Activated T-helper 1 cell treated with anti-CD3 and anti-CD28 coated beads, Interleukin-2, amount 50 U/mL, for 16 hours (primary cell): ENCODE results near the gene SORL1-AS1.

Experiments used
- DNase-seq, 2 donors: peaks; one replicate each; pipeline ENCODE4 v3.0.0-alpha.2; 2020; ENCODE audit warnings: low read depth in 1 of 2, low spot score in 1 of 2

SORL1-AS1 gene

DNA sequence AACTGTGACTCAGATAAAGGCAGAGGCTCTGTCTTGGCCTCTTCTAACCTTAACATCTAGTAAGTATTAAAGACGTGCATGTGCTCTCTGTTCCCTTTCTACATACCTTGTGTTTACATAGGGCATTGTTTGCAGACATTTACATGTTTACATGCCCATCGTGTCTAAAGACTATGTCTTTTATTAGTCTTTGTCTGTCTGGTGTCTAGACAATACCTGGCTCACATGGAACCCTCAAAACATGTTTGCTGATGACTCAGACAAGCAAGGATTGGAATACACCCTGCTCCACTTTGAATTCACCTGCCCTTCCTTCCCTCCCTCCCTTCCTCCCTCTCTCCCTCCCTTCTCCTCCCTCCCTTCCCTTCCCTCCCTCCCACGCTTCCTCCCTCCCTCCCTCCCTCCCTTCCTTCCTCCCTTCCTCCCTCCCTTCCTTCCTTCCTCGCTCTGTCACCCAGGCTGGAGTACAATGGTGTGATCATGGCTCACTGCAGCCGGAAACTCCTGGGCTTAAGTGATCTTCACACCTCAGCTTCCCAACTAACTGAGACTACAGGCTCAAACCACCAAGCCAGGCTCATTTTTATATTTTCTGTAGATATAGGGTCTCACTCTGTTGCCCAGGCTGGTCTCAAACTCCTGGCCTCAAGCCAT lies 23.7 kb upstream of the SORL1-AS1 start:
- DNase-seq: no peak

DNA sequence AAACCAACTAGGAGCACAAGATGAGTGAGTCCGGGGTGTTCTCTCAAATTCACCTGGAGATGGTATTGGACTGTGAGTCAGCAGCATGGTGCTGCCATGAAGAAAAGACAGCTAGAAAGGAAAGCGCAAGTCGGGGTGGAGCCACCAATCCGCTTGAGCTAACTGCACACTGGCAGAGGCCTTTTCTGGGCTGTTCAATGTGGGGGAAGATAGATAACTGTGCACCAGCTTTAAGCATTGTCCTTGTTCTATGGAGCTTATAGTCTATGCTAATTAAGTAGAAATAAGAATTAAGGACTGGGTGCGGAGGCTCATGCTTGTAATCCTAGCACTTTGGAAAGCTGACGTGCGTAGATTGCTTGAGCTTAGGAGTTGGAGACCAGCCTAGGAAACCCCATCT lies 21.9 kb upstream of the SORL1-AS1 start:
- DNase-seq: no peak

DNA sequence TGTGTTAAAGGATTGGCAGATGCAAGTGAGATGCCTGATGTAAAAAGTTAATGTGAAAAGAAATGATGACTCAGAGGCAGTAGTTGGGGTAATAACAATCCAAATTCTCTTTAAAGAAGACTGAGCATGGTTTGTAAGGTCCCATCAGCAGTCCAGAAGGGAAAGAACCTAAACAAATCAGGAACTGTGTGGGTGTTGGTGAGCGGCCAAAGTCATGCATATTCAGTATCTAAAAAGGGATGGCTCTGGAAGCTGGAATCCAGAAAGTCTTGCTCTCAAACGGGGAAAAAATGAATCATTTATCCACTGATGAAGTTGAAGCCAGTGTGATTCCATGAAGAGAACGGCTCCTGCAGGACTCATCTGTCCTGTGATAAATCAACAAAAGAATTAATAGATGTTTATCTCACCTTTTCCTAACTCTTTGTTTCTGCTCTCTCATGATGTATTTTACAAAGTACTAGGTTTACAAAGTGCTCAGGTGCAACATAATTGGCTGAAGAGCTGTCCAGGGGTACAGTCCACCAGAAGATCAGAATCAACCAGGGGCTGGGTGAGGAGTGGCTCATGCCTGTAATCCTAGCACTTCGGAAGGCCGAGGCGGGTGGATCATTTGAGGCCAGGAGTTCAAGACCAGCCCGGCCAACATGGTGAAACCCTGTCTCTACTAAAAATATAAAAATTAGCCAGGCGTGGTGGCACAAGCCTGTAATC lies 20.5 kb upstream of the SORL1-AS1 start:
- no peak for DNase-seq

DNA sequence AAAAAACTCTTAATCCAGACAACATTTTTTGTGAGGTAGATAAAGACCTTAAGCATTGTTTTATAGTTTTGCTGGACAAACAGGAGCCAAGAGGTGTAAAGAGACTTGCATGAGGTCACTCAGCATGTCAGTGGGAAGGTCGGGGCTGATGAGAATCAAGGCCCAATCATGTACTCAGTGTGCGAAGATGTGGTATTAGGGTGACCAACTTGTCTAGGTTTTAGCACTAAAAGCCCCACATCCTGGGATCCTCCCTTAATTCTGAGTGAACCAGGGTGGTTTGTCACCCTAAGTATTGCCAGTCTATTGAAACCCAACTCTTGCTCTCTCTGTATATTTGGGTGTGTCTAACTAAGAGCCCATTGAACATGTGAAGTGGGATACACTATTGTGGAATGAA lies 19.5 kb upstream of the SORL1-AS1 start:
- DNase-seq: no peak

DNA sequence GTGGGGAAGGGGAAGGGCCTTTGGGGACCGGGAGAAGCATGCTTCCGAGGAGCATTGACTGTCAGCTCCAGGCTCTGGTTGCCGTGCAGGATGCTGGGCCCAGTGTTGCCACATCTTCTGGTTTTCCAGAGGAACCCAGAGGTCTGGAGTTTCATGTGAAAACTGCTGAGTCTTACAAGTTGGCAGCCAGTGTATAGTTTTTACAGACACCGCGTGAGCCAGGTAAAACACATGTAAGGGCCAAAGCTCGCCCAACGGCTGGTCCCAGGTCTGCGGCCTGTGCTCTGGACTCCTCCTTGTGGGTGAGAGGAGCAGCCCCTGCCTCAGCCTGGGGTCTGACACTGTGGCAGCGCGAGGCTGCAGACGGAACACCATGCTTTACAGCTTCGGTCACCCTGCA lies 18.4 kb upstream of the SORL1-AS1 start:
- DNase-seq: no peak

DNA sequence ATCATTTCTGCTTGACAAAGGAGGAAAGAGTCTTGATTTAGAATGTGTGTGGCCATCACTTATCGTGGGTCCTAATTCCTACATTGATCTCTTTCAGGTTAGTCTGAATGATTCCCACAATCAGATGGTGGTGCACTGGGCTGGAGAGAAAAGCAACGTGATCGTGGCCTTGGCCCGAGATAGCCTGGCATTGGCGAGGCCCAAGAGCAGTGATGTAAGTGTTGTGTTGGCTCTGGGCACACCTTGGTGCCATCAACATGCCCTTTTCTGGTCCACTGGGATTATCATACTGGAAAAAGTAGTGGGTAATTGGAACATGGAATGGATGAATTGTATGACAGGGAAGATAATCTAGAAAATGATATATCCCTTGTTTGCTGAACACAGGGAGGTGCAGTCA lies 17.1 kb upstream of the SORL1-AS1 start:
- no peak for DNase-seq

DNA sequence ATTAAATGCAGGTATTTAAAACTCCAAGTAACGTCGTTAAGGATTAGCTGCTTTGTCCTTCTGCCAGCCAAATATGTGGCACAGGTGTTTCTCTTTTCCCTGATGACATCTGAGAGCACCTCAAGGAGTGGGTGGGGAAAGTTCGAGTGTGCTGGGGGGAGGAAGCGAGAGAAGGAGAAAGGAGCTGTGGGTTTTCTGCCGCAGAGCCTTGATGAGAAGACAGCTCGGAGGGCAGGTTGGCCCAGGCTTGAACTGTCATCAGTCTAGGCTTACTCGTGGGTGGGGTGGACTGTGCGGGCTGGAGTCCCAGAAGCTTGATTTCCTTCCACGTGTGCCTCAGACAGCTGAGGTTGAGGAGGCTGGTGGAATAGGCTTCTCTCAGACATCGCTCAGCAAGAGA lies 15.2 kb upstream of the SORL1-AS1 start:
- DNase-seq: peak; percentile 51 to 63

DNA sequence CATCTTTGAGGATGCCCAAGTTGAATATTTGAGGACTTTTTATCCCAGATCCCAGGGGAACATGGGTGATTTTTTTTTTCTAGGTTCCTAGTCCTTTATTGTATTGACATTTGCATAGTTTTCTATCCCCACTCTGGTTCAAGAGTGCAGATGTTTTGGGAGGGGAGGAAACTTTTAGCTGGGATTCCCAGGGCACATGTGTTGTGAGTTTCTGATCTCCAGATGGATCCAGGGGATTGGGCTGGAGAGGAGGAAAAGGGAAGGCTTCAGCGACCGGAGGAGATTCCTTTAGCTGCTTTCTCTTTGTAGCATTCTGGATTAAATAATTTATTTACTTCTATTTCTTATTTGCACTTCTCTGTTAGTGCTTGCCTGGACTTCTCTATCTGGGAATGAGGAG lies 14.7 kb upstream of the SORL1-AS1 start:
- no peak for DNase-seq

DNA sequence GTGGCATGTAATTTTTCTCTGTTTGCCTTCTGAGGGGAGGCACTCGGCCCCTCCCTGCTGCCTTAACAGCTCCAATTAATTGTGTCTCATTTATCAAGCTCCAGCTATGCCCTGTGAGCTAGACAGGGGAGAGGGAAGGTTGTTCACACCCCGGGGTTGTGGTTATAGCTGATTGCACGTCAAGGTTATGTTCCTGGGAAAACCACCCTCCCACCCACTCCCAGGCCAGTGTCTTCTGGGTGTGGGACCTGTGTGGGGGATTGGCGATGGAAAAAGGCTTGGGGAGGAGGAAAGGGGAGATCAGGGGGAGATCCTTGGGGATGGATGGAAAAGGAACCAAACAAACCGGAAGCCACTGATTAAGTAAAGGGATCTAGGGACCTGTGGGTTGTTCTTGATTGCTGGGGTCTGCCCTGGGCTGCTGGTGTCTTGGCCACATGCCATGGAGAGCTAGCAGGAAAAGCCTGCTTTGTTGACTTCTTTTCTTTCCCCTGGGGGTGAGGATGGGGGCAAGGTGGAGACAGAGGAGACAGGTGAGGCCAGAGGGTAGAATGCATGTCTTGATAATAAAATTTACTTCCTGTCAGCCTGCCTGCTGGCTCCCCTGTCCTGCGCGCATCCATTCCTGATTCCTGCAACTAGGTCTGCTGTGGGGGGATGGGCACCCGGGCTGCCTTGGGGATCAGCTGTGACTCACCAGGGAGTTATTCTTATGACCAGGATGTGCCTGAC lies 13.5 kb upstream of the SORL1-AS1 start:
- DNase-seq: peak in 1 of 2 donors; percentile 19

DNA sequence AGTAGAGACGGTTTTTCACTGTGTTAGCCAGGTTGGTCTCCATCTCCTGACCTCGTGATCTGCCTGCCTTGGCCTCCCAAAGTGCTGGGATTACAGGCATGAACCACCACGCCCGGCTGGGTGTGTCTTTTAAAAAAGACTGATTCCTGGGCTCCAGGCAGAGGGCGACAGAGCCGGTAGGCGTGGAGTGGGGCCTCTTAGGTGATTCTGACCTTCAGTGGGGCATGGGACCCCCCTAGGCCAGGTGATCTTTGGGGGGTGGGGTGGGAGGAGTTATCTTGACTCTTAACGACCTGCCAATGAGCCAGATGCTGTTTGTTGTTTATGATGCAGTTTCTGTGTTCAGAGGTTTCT lies 12.9 kb upstream of the SORL1-AS1 start:
- DNase-seq: no peak

DNA sequence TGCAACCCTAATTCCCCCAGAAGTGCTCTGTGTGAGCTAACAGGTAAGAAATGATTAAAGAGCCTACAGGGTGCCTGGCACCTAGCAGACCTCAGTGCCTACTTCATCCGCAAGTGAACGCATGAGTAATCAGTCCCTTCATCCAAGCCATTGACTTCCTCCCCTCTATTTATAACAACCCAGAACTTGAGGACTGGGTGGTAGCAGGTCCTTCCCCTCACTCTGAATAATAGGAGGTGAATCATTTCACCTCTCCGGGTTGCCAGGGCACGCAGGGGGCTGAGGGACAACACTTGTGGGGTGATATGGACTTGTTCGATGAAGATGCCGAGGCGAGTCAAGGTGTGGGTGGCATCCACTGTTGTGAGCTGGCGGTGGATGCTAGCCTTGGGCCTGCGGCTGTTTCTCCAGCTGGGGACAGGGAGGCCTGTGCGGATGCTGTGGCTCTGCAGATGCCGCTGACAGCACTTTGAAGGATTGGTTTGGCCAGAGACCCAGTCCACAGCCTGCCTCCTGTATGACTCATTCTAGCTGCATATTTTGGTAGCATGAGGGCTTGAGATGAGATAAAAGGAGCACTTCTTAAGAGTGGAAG lies 11.7 kb upstream of the SORL1-AS1 start:
- DNase-seq: peak; percentile 50 to 60

DNA sequence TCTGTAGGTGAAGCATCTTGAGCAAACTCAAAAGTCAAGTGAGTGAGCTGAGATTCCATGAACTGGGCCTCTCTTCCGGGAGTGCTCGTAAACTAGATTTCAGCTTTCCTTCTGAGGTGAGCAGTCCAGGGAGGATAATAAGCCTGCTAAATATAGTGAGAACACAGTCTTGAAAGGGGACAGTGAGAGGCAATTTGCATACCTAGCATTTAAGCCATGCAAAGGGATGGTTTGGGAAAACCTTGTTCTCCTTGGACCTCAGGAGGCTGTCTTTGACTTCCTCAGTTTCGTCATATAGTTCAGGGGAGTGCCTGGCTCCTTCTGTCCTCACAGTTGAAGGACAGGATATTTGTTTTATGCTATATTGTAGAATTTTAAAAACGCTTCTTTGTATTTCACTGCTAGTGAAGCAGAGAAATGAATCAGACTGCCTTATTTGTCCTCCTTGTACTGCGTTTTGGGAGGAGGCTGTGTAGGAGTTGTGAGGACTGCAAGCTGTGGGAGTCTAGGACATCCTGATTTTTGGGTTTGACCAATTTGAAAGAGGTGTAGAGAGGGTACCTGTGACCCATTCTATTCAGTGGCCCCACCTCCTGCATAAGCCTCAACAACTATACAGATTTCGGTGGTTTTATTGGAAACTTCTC lies 11.0 kb upstream of the SORL1-AS1 start:
- DNase-seq: no peak

DNA sequence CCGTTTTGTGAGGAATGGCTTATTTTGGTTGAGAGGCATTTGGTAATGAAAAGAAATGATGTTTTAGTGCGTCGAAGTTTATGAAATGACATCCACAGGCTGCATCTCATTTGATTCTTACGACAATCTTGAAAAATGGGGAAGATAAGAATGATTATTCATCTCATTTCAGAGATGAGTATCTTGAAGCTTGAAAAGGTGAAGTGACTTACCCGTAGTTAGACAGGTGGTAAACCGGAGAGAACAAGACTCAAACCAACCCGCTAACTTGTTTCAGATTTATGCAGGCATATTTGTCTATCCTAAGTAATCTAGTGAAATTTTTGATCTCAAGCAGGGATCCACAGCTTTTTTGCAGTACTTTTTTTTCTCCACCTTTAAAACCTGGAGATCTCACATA lies 9.1 kb upstream of the SORL1-AS1 start:
- no peak for DNase-seq

DNA sequence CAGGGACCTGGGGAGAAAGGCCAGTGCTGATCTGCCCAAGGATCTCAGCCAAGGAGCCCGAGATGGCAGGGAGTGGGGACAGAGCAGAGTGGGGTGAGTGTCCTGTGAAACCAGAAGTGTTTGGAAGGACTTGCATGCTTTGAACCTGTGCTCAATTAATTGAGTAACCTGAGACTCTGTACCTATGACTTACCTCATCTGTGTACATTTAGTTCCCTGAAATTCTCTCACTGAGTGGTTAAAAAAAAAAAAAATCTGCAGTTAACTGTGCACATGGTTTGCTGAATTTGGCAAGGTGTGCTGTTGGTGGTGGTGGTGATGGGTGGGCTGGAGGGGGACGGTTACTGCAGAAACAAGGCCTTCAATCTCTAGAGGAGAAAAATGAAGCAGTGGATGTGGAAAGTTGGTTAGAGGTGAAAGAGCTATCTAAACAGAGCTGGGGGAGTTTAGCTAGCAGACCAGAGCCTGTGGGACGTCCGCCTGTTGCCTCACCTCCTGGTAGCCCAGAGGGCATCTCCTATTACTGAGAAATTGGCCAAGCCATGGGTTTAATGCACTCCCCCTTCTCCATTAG lies 8.3 kb upstream of the SORL1-AS1 start:
- no peak for DNase-seq

DNA sequence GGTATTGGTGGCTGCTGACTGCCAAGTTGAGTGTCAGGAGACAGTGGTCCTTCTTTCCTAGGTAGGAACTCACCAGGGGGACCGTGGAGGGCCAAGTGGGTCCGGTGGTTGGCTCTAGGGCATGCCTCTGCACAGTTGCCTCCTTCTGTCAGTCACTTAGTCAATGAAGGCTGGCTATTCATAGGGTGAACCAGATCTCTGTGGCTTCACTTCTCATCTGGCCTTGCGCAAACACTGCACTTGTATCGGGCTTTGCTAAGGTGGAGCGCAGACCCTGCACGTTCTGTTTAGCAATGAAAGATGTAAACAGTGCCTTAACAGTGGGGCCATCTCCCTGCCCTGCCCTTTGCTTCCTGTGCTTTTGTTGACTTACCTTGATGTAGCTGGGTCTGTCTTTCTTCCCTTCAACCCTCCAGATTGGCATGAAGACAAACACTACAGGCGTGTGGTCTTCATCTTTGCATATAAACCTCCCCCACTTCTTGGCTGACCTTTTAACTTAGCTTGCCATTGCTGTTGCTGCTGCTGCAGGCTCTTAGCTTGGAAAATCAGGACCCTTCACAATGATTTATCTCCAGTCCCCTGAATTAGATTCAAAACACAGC lies 6.7 kb upstream of the SORL1-AS1 start:
- DNase-seq: no peak

DNA sequence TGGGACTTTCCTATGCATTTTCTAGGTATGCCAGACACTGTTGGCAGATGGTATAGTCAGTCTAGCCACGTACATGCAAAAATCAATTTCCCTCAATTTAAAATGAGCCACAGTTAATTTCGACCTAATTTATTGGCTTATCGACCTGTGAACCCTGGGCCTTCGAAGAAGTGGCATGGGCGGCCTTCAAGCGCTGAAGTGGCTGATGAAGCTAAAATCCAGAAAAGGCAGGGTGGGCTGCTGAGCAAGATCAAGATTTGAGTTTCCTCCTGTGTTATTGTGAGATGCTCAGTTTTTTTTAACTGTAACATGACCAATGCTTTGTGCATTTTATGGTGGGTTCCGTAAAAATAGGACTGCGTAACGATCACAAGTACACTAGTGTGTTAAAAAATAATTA lies 5.8 kb upstream of the SORL1-AS1 start:
- DNase-seq: no peak

DNA sequence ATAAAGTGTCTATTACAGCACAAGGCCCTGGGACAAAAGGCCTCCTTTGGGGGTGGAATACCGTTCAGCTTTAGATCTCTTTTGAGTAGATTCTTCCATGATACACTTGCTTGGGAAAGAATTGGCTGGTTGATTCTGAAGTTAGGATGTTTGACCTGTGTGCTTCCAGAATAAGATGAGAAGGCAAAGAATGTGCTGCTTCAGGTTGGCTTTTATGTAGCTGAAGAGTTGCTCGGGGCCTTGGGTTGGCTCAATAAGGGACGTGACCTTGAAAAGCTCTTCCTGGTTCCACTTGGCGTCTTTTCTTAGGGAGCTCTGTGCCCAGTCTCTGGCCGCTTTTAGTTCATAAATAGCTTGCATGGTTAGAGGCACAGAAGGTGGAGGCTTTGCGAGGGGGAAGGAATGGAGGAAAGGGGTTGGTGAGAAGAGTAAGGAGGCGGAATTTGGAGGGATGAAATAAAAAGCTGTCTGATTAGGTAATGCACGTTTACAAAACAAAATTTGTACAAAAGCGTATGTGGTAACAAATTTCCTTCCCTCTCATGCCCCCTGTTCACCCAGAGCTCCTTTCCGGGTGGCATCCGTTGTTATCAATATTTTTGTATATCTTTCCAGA lies 4.2 kb upstream of the SORL1-AS1 start:
- no peak for DNase-seq

DNA sequence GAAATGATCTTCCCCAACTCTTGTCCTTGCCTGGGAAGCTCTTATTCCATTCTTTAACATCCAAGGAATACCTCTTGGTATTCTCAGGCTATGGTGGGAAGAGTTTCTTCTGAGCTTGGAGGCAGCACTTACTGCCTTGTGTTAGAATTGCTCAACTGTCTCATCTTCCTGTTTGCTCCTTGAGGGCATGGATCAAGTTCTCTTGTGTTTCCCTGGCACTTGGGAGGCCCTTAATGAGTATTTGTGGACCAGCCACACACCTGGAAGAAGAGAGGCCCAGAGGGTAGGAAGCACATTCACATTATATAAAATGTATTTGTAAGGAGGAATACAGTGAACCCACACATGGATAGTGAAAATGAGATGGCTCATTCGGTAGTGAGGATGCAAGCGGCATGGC lies 3.4 kb upstream of the SORL1-AS1 start:
- no peak for DNase-seq

DNA sequence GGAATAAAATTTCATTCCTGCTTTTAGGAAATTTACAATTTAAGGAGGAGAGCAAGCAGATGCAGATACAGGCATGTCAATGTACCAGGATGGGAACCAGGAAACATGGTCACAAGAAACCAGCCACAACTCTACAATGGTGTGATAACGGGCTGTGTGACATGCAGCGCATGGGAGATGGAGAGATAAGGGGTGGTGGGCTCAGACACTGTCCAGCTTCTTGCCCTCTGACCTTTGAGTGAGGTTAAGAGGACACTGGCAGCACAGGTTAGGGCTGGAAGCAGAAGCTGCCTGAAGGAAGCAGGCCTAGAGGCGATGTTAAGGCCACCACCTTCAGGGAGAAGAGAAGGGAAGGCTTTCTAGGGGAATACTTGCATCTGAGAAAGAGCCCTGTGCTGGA lies 2.3 kb upstream of the SORL1-AS1 start:
- no peak for DNase-seq

DNA sequence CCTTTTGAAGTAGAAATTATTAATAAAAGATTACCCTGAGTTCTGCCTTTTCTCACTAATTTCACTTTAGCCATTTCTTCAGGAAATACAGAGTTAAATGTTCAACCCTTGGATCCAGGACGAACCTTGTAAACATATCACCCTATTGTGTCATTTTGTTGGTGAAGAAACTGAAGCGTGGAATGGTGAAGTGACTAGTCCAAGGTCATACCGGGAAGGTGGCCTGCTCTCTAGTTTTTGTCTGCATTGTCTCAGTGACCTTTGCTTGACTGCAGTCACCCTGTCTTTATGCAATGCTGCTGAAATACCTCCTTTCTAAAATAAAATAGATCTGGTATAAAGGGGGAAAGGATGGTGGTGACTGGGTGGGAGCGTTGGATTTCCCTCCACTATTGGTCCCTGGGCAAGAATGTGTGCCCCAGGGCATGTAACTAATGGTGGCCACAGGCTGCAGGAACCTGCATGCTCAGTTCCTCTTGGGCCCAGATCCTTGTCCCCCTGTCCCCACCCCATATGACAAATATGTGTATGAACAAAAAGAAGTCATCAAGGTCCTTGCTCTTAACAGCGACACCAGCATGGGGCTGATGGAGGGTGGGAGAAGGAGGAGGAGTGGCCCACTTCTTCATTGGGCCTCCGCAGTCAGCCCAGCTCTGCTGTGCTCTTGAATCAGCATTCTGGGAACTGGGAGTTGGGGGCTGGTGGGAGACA lies 977 bp upstream of the SORL1-AS1 start:
- DNase-seq: no peak
